NT2/D1 (cell line): ENCODE data around the gene PIGT.

Source experiments
- YY1 ChIP-seq: IDR thresholded peaks from 2 replicates; pipeline ENCODE4 v1.6.1; 2011; ENCODE audit not compliant: insufficient read length, insufficient read depth
- ZNF274 ChIP-seq: IDR thresholded peaks from 2 replicates; pipeline ENCODE4 v1.6.1; 2011; ENCODE audit warnings: mild to moderate bottlenecking, low read depth, low read length

DNA sequence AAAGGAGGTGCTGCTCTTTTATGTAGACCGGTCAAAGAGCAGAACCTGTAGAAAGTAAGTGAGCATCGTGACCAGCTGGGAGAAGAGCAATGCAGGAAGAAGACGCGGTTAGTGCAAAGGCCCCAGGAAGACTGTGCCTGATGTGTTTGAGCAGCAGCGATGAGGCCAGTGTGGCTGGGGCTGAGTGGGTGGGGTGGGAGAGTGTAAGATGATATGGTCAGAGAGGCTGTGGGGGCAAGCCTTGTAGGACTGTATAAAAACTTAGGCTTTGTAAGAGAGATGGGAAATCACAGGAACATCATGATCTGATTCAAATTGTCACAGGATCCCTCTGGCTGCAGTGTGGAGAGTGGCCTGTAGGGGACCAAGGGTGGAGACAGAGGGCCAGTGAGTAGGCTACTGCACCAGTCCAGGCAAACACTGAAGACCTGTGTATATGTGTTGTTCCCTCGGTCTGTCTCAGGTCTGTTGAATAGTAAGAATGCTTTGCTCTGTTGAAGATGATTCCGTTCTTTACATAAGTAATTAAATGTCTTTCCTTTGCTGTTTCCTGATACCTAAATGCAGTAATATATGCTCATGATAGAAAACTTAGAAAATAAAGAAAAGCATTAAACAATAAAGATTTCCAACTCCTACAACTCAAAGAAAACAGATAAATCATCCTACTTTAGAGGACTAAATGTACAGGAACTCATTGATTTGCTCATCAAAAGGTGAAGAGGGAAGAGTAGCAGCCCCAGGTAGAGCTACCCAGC lies 30.0 kb downstream of the PIGT start:
- TF ChIP-seq YY1 (no peak), ZNF274 (no peak)
